Measurements from ENCODE around the gene LRP3.
"Not testable (repeated sequence)": the region's sequence is repeated elsewhere in the genome, so short reads cannot be mapped to it uniquely, and the experiment has no call there.

The LRP3 gene

GRCh38 chr19:33176670-33177416, 17.3 kb upstream of the LRP3 start:
- DNase-seq: peak; percentile 98

- DNase-seq: no peak
These were observed 16.6 kb upstream of the LRP3 start for GRCh38 chr19:33177417-33177979.

GRCh38 chr19:33186431-33187182, 7.5 kb upstream of the LRP3 start:
- DNase-seq: no peak

- no peak for DNase-seq
These were observed 7.0 kb upstream of the LRP3 start for GRCh38 chr19:33187183-33187540.

- DNase-seq: no peak
These were observed 4.7 kb upstream of the LRP3 start for GRCh38 chr19:33189453-33189852.

- DNase-seq: not testable (repeated sequence)
These were observed 3.0 kb upstream of the LRP3 start for GRCh38 chr19:33191092-33191491.

GRCh38 chr19:33191501-33191900, 2.6 kb upstream of the LRP3 start:
- no peak for DNase-seq

GRCh38 chr19:33192010-33192409, 2.1 kb upstream of the LRP3 start:
- DNase-seq: no peak

GRCh38 chr19:33193269-33193864, 763 bp upstream of the LRP3 start:
- no peak for DNase-seq

GRCh38 chr19:33194532-33194885, 379 bp downstream of the LRP3 start:
- no peak for DNase-seq

- DNase-seq: no peak
These were observed 935 bp downstream of the LRP3 start for GRCh38 chr19:33194886-33195644.

GRCh38 chr19:33195645-33196347, 1.7 kb downstream of the LRP3 start:
- no peak for DNase-seq

GRCh38 chr19:33196446-33197193, 2.5 kb downstream of the LRP3 start:
- no peak for DNase-seq

GRCh38 chr19:33197591-33198000, 3.5 kb downstream of the LRP3 start:
- no peak for DNase-seq

GRCh38 chr19:33198169-33198568, 4.0 kb downstream of the LRP3 start:
- no peak for DNase-seq

- DNase-seq: no peak
These were observed 5.5 kb downstream of the LRP3 start for GRCh38 chr19:33199441-33200265.

GRCh38 chr19:33201473-33201872, 7.3 kb downstream of the LRP3 start:
- DNase-seq: no peak

- no peak for DNase-seq
These were observed 7.9 kb downstream of the LRP3 start for GRCh38 chr19:33201886-33202545.

GRCh38 chr19:33202546-33203507, 8.7 kb downstream of the LRP3 start:
- DNase-seq: no peak

All from stimulated activated CD4-positive, alpha-beta T cell treated with anti-CD3 and anti-CD28 coated beads, Interleukin-4, amount 100 ng/mL, for 4 hours (primary cell).